ENCODE results near the gene LGI4.
"Not testable (repeated sequence)": the region's sequence is repeated elsewhere in the genome, so short reads cannot be mapped to it uniquely, and the experiment has no call there.

LGI4 gene

GRCh38 chr19:35153701-35154524 is 19.1 kb upstream of the LGI4 start:
- Histone ChIP-seq H3K23ac (ENCODE audit: low read length) (no peak overlapping the region), H3K79me1 (ENCODE audit: low read length) (peaks cover 1% of the 10 kb centered on the region), H2BK5ac (ENCODE audit: low read length) (no peak overlapping the region), H3K27ac (ENCODE audit: low read depth, low read length) (no peak overlapping the region), H3K56ac (ENCODE audit: low read length) (peak overlapping the region; percentile 98), H3K9ac (ENCODE audit: low read length) (peak overlapping the region; percentile 75), H3K4me2 (ENCODE audit: low read length) (peak overlapping the region; percentile 51), H3K4me3 (ENCODE audit: low read length) (peak overlapping the region; percentile 37), H2AK5ac (ENCODE audit: low read length) (no peak overlapping the region), H4K8ac (ENCODE audit: low read depth, low read length) (no peak overlapping the region), H3K4me1 (ENCODE audit: control insufficient read depth, low read depth, low read length) (no peaks in the 10 kb centered on the region), H2BK15ac (replicated peaks; ENCODE audit: low read depth) (no peak overlapping the region), H3K18ac (ENCODE audit: low read length) (peak overlapping the region; percentile 44), H3K4ac (ENCODE audit: low read depth, low read length) (no peak overlapping the region), H3K79me2 (ENCODE audit: control insufficient read depth, insufficient read depth, low read length) (no peaks in the 10 kb centered on the region), H3K27me3 (ENCODE audit: insufficient read depth, low read length, poor library complexity) (no peaks in the 10 kb centered on the region), H3K36me3 (ENCODE audit: control insufficient read depth, insufficient read depth, low read length) (no peaks in the 10 kb centered on the region), H4K5ac (ENCODE audit: low read length) (no peak overlapping the region), H2BK120ac (ENCODE audit: low read depth, low read length) (no peak overlapping the region)
- peak; percentile 53 for DNase-seq
- no CpG with 5 or more reads among the region's 36 CpGs for WGBS (ENCODE audit: extremely low coverage, insufficient coverage, low lambda C conversion rate)

GRCh38 chr19:35153129-35153522 is 18.3 kb upstream of the LGI4 start:
- H4K8ac ChIP-seq (ENCODE audit: low read depth, low read length); H2BK120ac ChIP-seq (ENCODE audit: low read depth, low read length); H3K56ac ChIP-seq (ENCODE audit: low read length); H2BK5ac ChIP-seq (ENCODE audit: low read length); H3K4me1 ChIP-seq (ENCODE audit: control insufficient read depth, low read depth, low read length); H3K23ac ChIP-seq (ENCODE audit: low read length); H3K4me2 ChIP-seq (ENCODE audit: low read length); H3K4me3 ChIP-seq (ENCODE audit: low read length); H2AK5ac ChIP-seq (ENCODE audit: low read length); H3K18ac ChIP-seq (ENCODE audit: low read length); H4K5ac ChIP-seq (ENCODE audit: low read length); H3K9ac ChIP-seq (ENCODE audit: low read length); H3K27ac ChIP-seq (ENCODE audit: low read depth, low read length); H3K79me2 ChIP-seq (ENCODE audit: control insufficient read depth, insufficient read depth, low read length); DNase-seq; H3K4ac ChIP-seq (ENCODE audit: low read depth, low read length); H3K27me3 ChIP-seq (ENCODE audit: insufficient read depth, low read length, poor library complexity); H3K36me3 ChIP-seq (ENCODE audit: control insufficient read depth, insufficient read depth, low read length); H3K79me1 ChIP-seq (ENCODE audit: low read length); H2BK15ac ChIP-seq (replicated peaks; ENCODE audit: low read depth): not testable (repeated sequence)
- WGBS (ENCODE audit: extremely low coverage, insufficient coverage, low lambda C conversion rate), result no CpG with 5 or more reads among the region's 10 CpGs

- no peak overlapping the region for H2BK15ac ChIP-seq (replicated peaks; ENCODE audit: low read depth)
- H2BK5ac ChIP-seq (ENCODE audit: low read length), result no peak overlapping the region
- peaks cover 1% of the 10 kb centered on the region for H3K79me1 ChIP-seq (ENCODE audit: low read length)
- no peak overlapping the region for H3K27ac ChIP-seq (ENCODE audit: low read depth, low read length)
- no peak overlapping the region for H3K23ac ChIP-seq (ENCODE audit: low read length)
- no peaks in the 10 kb centered on the region for H3K27me3 ChIP-seq (ENCODE audit: insufficient read depth, low read length, poor library complexity)
- no peaks in the 10 kb centered on the region for H3K4me1 ChIP-seq (ENCODE audit: control insufficient read depth, low read depth, low read length)
- no peak overlapping the region for H4K5ac ChIP-seq (ENCODE audit: low read length)
- H3K4me3 ChIP-seq (ENCODE audit: low read length), result no peak overlapping the region
- no peak overlapping the region for H3K9ac ChIP-seq (ENCODE audit: low read length)
- H2BK120ac ChIP-seq (ENCODE audit: low read depth, low read length), result no peak overlapping the region
- H4K8ac ChIP-seq (ENCODE audit: low read depth, low read length), result no peak overlapping the region
- H3K18ac ChIP-seq (ENCODE audit: low read length), result no peak overlapping the region
- peak; percentile 49 for DNase-seq
- H3K56ac ChIP-seq (ENCODE audit: low read length), result no peak overlapping the region
- H3K36me3 ChIP-seq (ENCODE audit: control insufficient read depth, insufficient read depth, low read length), result no peaks in the 10 kb centered on the region
- H2AK5ac ChIP-seq (ENCODE audit: low read length), result no peak overlapping the region
- H3K4me2 ChIP-seq (ENCODE audit: low read length), result no peak overlapping the region
- H3K79me2 ChIP-seq (ENCODE audit: control insufficient read depth, insufficient read depth, low read length), result no peaks in the 10 kb centered on the region
- no peak overlapping the region for H3K4ac ChIP-seq (ENCODE audit: low read depth, low read length)
- WGBS (ENCODE audit: extremely low coverage, insufficient coverage, low lambda C conversion rate), result no CpG with 5 or more reads among the region's 20 CpGs
These were observed 16.6 kb upstream of the LGI4 start for GRCh38 chr19:35151273-35152065.

- Histone ChIP-seq H3K36me3 (ENCODE audit: control insufficient read depth, insufficient read depth, low read length) (no peaks in the 10 kb centered on the region), H4K8ac (ENCODE audit: low read depth, low read length) (no peak overlapping the region), H2BK5ac (ENCODE audit: low read length) (no peak overlapping the region), H3K4me3 (ENCODE audit: low read length) (no peak overlapping the region), H3K27me3 (ENCODE audit: insufficient read depth, low read length, poor library complexity) (no peaks in the 10 kb centered on the region), H3K79me2 (ENCODE audit: control insufficient read depth, insufficient read depth, low read length) (no peaks in the 10 kb centered on the region), H4K5ac (ENCODE audit: low read length) (no peak overlapping the region), H2BK15ac (replicated peaks; ENCODE audit: low read depth) (no peak overlapping the region), H3K4me1 (ENCODE audit: control insufficient read depth, low read depth, low read length) (no peaks in the 10 kb centered on the region), H2BK120ac (ENCODE audit: low read depth, low read length) (no peak overlapping the region), H3K56ac (ENCODE audit: low read length) (no peak overlapping the region), H3K4ac (ENCODE audit: low read depth, low read length) (no peak overlapping the region), H3K79me1 (ENCODE audit: low read length) (no peaks in the 10 kb centered on the region), H3K4me2 (ENCODE audit: low read length) (no peak overlapping the region), H2AK5ac (ENCODE audit: low read length) (no peak overlapping the region), H3K23ac (ENCODE audit: low read length) (no peak overlapping the region), H3K9ac (ENCODE audit: low read length) (no peak overlapping the region), H3K18ac (ENCODE audit: low read length) (no peak overlapping the region), H3K27ac (ENCODE audit: low read depth, low read length) (no peak overlapping the region)
- DNase-seq, result no peak
- no CpG with 5 or more reads among the region's 2 CpGs for WGBS (ENCODE audit: extremely low coverage, insufficient coverage, low lambda C conversion rate)
These were observed 15.6 kb upstream of the LGI4 start for GRCh38 chr19:35150445-35150844.

GRCh38 chr19:35149463-35149862 is 14.6 kb upstream of the LGI4 start:
- Histone ChIP-seq H4K5ac (ENCODE audit: low read length) (no peak overlapping the region), H2BK120ac (ENCODE audit: low read depth, low read length) (no peak overlapping the region), H3K4me2 (ENCODE audit: low read length) (no peak overlapping the region), H3K79me1 (ENCODE audit: low read length) (no peaks in the 10 kb centered on the region), H3K27ac (ENCODE audit: low read depth, low read length) (no peak overlapping the region), H3K4ac (ENCODE audit: low read depth, low read length) (no peak overlapping the region), H2AK5ac (ENCODE audit: low read length) (no peak overlapping the region), H2BK5ac (ENCODE audit: low read length) (no peak overlapping the region), H3K23ac (ENCODE audit: low read length) (no peak overlapping the region), H3K4me1 (ENCODE audit: control insufficient read depth, low read depth, low read length) (no peaks in the 10 kb centered on the region), H4K8ac (ENCODE audit: low read depth, low read length) (no peak overlapping the region), H3K9ac (ENCODE audit: low read length) (no peak overlapping the region), H2BK15ac (replicated peaks; ENCODE audit: low read depth) (no peak overlapping the region), H3K56ac (ENCODE audit: low read length) (no peak overlapping the region), H3K18ac (ENCODE audit: low read length) (no peak overlapping the region), H3K79me2 (ENCODE audit: control insufficient read depth, insufficient read depth, low read length) (no peaks in the 10 kb centered on the region), H3K4me3 (ENCODE audit: low read length) (no peak overlapping the region), H3K36me3 (ENCODE audit: control insufficient read depth, insufficient read depth, low read length) (no peaks in the 10 kb centered on the region), H3K27me3 (ENCODE audit: insufficient read depth, low read length, poor library complexity) (no peaks in the 10 kb centered on the region)
- no peak for DNase-seq
- no CpG with 5 or more reads among the region's 3 CpGs for WGBS (ENCODE audit: extremely low coverage, insufficient coverage, low lambda C conversion rate)

Data from mesendoderm (in vitro differentiated cells).